Mononuclear cell (primary cell): ENCODE measurements around the gene TRPM3. TPM values are rescaled to one million over a fixed set of nuclear protein-coding genes. Genes with fewer than 3 reads are reported as not detected.

ENCODE experiments used
- H3K27me3 ChIP-seq: 2 replicates; pipeline ENCODE4 v1.6.0; 2011; ENCODE audit warnings: low read length, control low read depth; ENCODE audit not compliant: insufficient read depth
- H3K4me1 ChIP-seq: 2 replicates; pipeline ENCODE4 v1.5.1; 2011; ENCODE audit warnings: mild to moderate bottlenecking, low read length, control low read depth; ENCODE audit not compliant: insufficient read depth
- H3K4me3 ChIP-seq: 2 replicates; pipeline ENCODE4 v1.5.1; 2011; ENCODE audit warnings: mild to moderate bottlenecking, low read length, moderate library complexity
- H3K9me3 ChIP-seq: 2 replicates; pipeline ENCODE4 v1.5.1; 2011; ENCODE audit warnings: low read depth, mild to moderate bottlenecking, control low read depth, low read length
- total RNA-seq: library from RNA; depleted of rRNA; stranded (reverse); fragments of >200 nt; gene quantifications from one replicate; pipeline ENCODE4 v1.2.3, GENCODE V29; 2012

TRPM3 gene
- total RNA-seq, 1 donor: not detected

GRCh38 chr9:71071633-71072032 is 49.8 kb downstream of the TRPM3 start:
- Histone ChIP-seq H3K4me3 (no peak overlapping the region), H3K4me1 (no peaks in the 10 kb centered on the region)

GRCh38 chr9:71058660-71059059 is 62.8 kb downstream of the TRPM3 start:
- Histone ChIP-seq H3K4me3 (no peak overlapping the region), H3K27me3 (no peaks in the 10 kb centered on the region), H3K4me1 (no peaks in the 10 kb centered on the region), H3K9me3 (no peaks in the 10 kb centered on the region)

More at GRCh38 chr9:71071633-71072032, 49.8 kb downstream of the TRPM3 start:
- Histone ChIP-seq H3K27me3 (no peaks in the 10 kb centered on the region), H3K9me3 (no peaks in the 10 kb centered on the region)

- H3K4me3 ChIP-seq: no peak overlapping the region
- H3K27me3 ChIP-seq: no peaks in the 10 kb centered on the region
- H3K9me3 ChIP-seq: no peaks in the 10 kb centered on the region
- no peaks in the 10 kb centered on the region for H3K4me1 ChIP-seq
Measured at GRCh38 chr9:71052287-71052686, 69.1 kb downstream of the TRPM3 start.

GRCh38 chr9:71048280-71048679 is 73.1 kb downstream of the TRPM3 start:
- no peaks in the 10 kb centered on the region for H3K27me3 ChIP-seq
- H3K4me3 ChIP-seq: no peak overlapping the region
- no peaks in the 10 kb centered on the region for H3K4me1 ChIP-seq
- no peaks in the 10 kb centered on the region for H3K9me3 ChIP-seq

GRCh38 chr9:71042448-71042990 is 78.9 kb downstream of the TRPM3 start:
- Histone ChIP-seq H3K4me1 (no peaks in the 10 kb centered on the region), H3K9me3 (no peaks in the 10 kb centered on the region), H3K4me3 (no peak overlapping the region), H3K27me3 (no peaks in the 10 kb centered on the region)

GRCh38 chr9:71037521-71037920 is 83.9 kb downstream of the TRPM3 start:
- Histone ChIP-seq H3K4me3 (no peak overlapping the region), H3K27me3 (no peaks in the 10 kb centered on the region), H3K9me3 (no peaks in the 10 kb centered on the region), H3K4me1 (no peaks in the 10 kb centered on the region)

- Histone ChIP-seq H3K9me3 (no peaks in the 10 kb centered on the region), H3K4me3 (no peak overlapping the region), H3K27me3 (no peaks in the 10 kb centered on the region), H3K4me1 (no peaks in the 10 kb centered on the region)
Measured at GRCh38 chr9:71036501-71036900, 84.9 kb downstream of the TRPM3 start.

- H3K4me3 ChIP-seq: no peak overlapping the region
- no peaks in the 10 kb centered on the region for H3K27me3 ChIP-seq
- H3K4me1 ChIP-seq: no peaks in the 10 kb centered on the region
- H3K9me3 ChIP-seq: no peaks in the 10 kb centered on the region
Measured at GRCh38 chr9:71032779-71033178, 88.6 kb downstream of the TRPM3 start.

GRCh38 chr9:71025728-71026127 is 95.7 kb downstream of the TRPM3 start:
- no peak overlapping the region for H3K4me3 ChIP-seq
- H3K9me3 ChIP-seq: no peaks in the 10 kb centered on the region
- no peaks in the 10 kb centered on the region for H3K27me3 ChIP-seq
- no peaks in the 10 kb centered on the region for H3K4me1 ChIP-seq

GRCh38 chr9:71025201-71025600 is 96.2 kb downstream of the TRPM3 start:
- Histone ChIP-seq H3K9me3 (no peaks in the 10 kb centered on the region), H3K27me3 (no peaks in the 10 kb centered on the region), H3K4me3 (no peak overlapping the region), H3K4me1 (no peaks in the 10 kb centered on the region)

GRCh38 chr9:71010258-71010657 is 111.2 kb downstream of the TRPM3 start:
- no peaks in the 10 kb centered on the region for H3K4me1 ChIP-seq
- peaks cover 2% of the 10 kb centered on the region for H3K27me3 ChIP-seq
- H3K4me3 ChIP-seq: no peak overlapping the region
- peaks cover 6% of the 10 kb centered on the region for H3K9me3 ChIP-seq

- Histone ChIP-seq H3K27me3 (no peaks in the 10 kb centered on the region), H3K4me1 (no peaks in the 10 kb centered on the region), H3K9me3 (peaks cover 20% of the 10 kb centered on the region), H3K4me3 (no peak overlapping the region)
Measured at GRCh38 chr9:71005456-71005855, 116.0 kb downstream of the TRPM3 start.

GRCh38 chr9:71004196-71004595 is 117.2 kb downstream of the TRPM3 start:
- H3K27me3 ChIP-seq: no peaks in the 10 kb centered on the region
- peaks cover 20% of the 10 kb centered on the region for H3K9me3 ChIP-seq
- no peaks in the 10 kb centered on the region for H3K4me1 ChIP-seq
- H3K4me3 ChIP-seq: no peak overlapping the region

- Histone ChIP-seq H3K4me3 (no peak overlapping the region), H3K27me3 (no peaks in the 10 kb centered on the region), H3K9me3 (peaks cover 20% of the 10 kb centered on the region)
Measured at GRCh38 chr9:71003346-71003745, 118.1 kb downstream of the TRPM3 start.

GRCh38 chr9:71001780-71002386 is 119.5 kb downstream of the TRPM3 start:
- Histone ChIP-seq H3K9me3 (peaks cover 20% of the 10 kb centered on the region), H3K27me3 (no peaks in the 10 kb centered on the region), H3K4me1 (no peaks in the 10 kb centered on the region), H3K4me3 (no peak overlapping the region)

More at GRCh38 chr9:71003346-71003745, 118.1 kb downstream of the TRPM3 start:
- no peaks in the 10 kb centered on the region for H3K4me1 ChIP-seq

- Histone ChIP-seq H3K27me3 (no peaks in the 10 kb centered on the region), H3K4me1 (no peaks in the 10 kb centered on the region), H3K4me3 (no peak overlapping the region), H3K9me3 (peaks cover 2% of the 10 kb centered on the region)
Measured at GRCh38 chr9:70998962-70999361, 122.5 kb downstream of the TRPM3 start.
